HCT116 (cell line): ENCODE data around the gene EXOSC1. TPM values are rescaled to one million over a fixed set of nuclear protein-coding genes. Genes with fewer than 3 reads are reported as not detected.

Experiments used
- ATAC-seq: fragments of 200-7000 bp; cut with Tn5 transposase; 2 replicates; pipeline ENCODE4 v1.9.1; 2020; ENCODE audit warnings: mild to moderate bottlenecking, moderate library complexity
- BruUV-seq: library from RNA; stranded (reverse); fragments of 400-500 nt; replicated peaks from 2 replicates; lab custom pipeline; 2021; lab: Mats Ljungman, UMichigan
- CTCF ChIA-PET: fragments of 300-600 bp; sonication (Branson Sonifier 250); formaldehyde crosslinking; loops from one replicate; lab custom pipeline; 2021; ENCODE audit warnings: antibody characterized with exemption; lab: Charles Lee
- POLR2A ChIA-PET: fragments of 300-600, 350-600 bp; sonication (Branson Sonifier 250); formaldehyde crosslinking; loops from one replicate; lab custom pipeline; 2021; ENCODE audit warnings: antibody characterized with exemption; lab: Charles Lee
- RAD21 ChIA-PET, 2 experiments: fragments of 300-600 bp; sonication (Branson Sonifier 250); formaldehyde crosslinking; loops; one replicate each; lab custom pipeline; 2023; ENCODE audit warnings: low total read pairs in 2 of 2; ENCODE audit not compliant: uncharacterized antibody in 2 of 2, unreplicated experiment in 2 of 2, low non-redundant PET in 1 of 2; lab: Charles Lee
- DNase-seq: peaks from one replicate; pipeline ENCODE4 v3.0.0-alpha.2; 2010; ENCODE audit warnings: low read depth, low spot score
- H2AFZ ChIP-seq: fragments of 200-600 bp; shearing (Covaris generic), sonication (generic); 2 replicates; pipeline ENCODE4 v1.6.1; 2017; ENCODE audit warnings: low read depth, mixed run types, mixed read lengths, antibody characterized with exemption, low read length; ENCODE audit not compliant: poor library complexity, severe bottlenecking
- H3K27ac ChIP-seq: 2 replicates; pipeline ENCODE4 v1.5.1; 2012; ENCODE audit warnings: low read depth, low read length
- H3K27me3 ChIP-seq: fragments of 200-600 bp; sonication (generic); 2 replicates; pipeline ENCODE4 v1.6.1; 2016; ENCODE audit warnings: mixed run types, low read length, mixed read lengths; ENCODE audit not compliant: insufficient read depth
- H3K36me3 ChIP-seq, 2 experiments: fragments of 200-500 bp in 1 of 2; fragments of 200-600 bp in 1 of 2; sonication (Bioruptor generic) in 1 of 2; sonication (generic) in 1 of 2; 2 replicates each; pipeline versions ENCODE4 v1.5.1 to v1.6.1; 2014 to 2016; ENCODE audit warnings: low read length in 2 of 2, inconsistent platforms in 1 of 2, mixed read lengths in 1 of 2, mixed run types in 1 of 2; ENCODE audit not compliant: insufficient read depth in 2 of 2, control insufficient read depth in 1 of 2
- H3K4me1 ChIP-seq, 2 experiments: fragments of 200-600 bp in 1 of 2; sonication (generic) in 1 of 2; 2 replicates each; pipeline versions ENCODE4 v1.5.1 to v1.6.1; 2012 to 2017; ENCODE audit warnings: low read length in 2 of 2, inconsistent platforms in 1 of 2, mild to moderate bottlenecking in 1 of 2, mixed read lengths in 1 of 2, mixed run types in 1 of 2, moderate library complexity in 1 of 2; ENCODE audit not compliant: insufficient read depth in 2 of 2, control insufficient read depth in 1 of 2
- H3K4me2 ChIP-seq: fragments of 200-600 bp; sonication (generic); 2 replicates; pipeline ENCODE4 v1.6.1; 2017; ENCODE audit warnings: mixed run types, low read length, mixed read lengths
- H3K4me3 ChIP-seq, 2 experiments: fragments of 200-600 bp in 1 of 2; sonication (generic) in 1 of 2; replicated peaks in 1 of 2; 2 replicates each; pipeline ENCODE4 v1.5.1; 2011 to 2016; ENCODE audit warnings: low read length in 2 of 2, control low read depth in 1 of 2, low read depth in 1 of 2, mild to moderate bottlenecking in 1 of 2, mixed read lengths in 1 of 2, mixed run types in 1 of 2
- H3K79me2 ChIP-seq: fragments of 200-600 bp; sonication (generic); 2 replicates; pipeline ENCODE4 v1.6.1; 2017; ENCODE audit warnings: mild to moderate bottlenecking, mixed run types, low read length, moderate library complexity, mixed read lengths; ENCODE audit not compliant: insufficient read depth
- H3K9ac ChIP-seq: fragments of 200-600 bp; sonication (generic); 2 replicates; pipeline ENCODE4 v1.6.1; 2016; ENCODE audit warnings: low read length, mixed read lengths
- H3K9me2 ChIP-seq: fragments of 200-600 bp; sonication (generic), shearing (Covaris generic); 2 replicates; pipeline ENCODE4 v1.6.1; 2017; ENCODE audit warnings: mixed run types, mild to moderate bottlenecking, moderate library complexity; ENCODE audit not compliant: insufficient read depth
- H3K9me3 ChIP-seq, 2 experiments: fragments of 200-500 bp in 1 of 2; fragments of 200-600 bp in 1 of 2; sonication (Bioruptor generic) in 1 of 2; sonication (generic) in 1 of 2; 2 replicates each; pipeline ENCODE4 v1.6.1; 2014 to 2017; ENCODE audit warnings: low read length in 2 of 2, mixed read lengths in 2 of 2, inconsistent platforms in 1 of 2, low read depth in 1 of 2, mild to moderate bottlenecking in 1 of 2, mixed run types in 1 of 2, moderate library complexity in 1 of 2; ENCODE audit not compliant: control insufficient read depth in 1 of 2, insufficient read depth in 1 of 2
- H4K20me1 ChIP-seq: fragments of 200-600 bp; sonication (generic), shearing (Covaris generic); 2 replicates; pipeline ENCODE4 v1.6.1; 2017; ENCODE audit warnings: mixed run types, mild to moderate bottlenecking, moderate library complexity; ENCODE audit not compliant: insufficient read depth
- CEBPB ChIP-seq: IDR thresholded peaks from 2 replicates; pipeline ENCODE4 v1.6.1; 2012; ENCODE audit warnings: low read depth
- ELF1 ChIP-seq: IDR thresholded peaks from 2 replicates; pipeline ENCODE4 v1.6.1; 2012; ENCODE audit warnings: low read depth, borderline replicate concordance
- EZH2 ChIP-seq: fragments of 200-600 bp; sonication (generic); IDR thresholded peaks from 2 replicates; pipeline ENCODE4 v1.6.1; 2017; ENCODE audit warnings: antibody characterized with exemption, mixed run types
- EZH2phosphoT487 ChIP-seq: fragments of 200-600 bp; IDR thresholded peaks from 2 replicates; pipeline ENCODE4 v1.6.1; 2018; ENCODE audit warnings: antibody characterized with exemption, borderline replicate concordance
- JUND ChIP-seq: IDR thresholded peaks from 2 replicates; pipeline ENCODE4 v1.6.1; 2012
- POLR2AphosphoS5 ChIP-seq: IDR thresholded peaks from 2 replicates; pipeline ENCODE4 v1.6.1; 2011; ENCODE audit warnings: mild to moderate bottlenecking, low read depth, low read length, moderate library complexity
- RAD21 ChIP-seq: IDR thresholded peaks from 2 replicates; pipeline ENCODE4 v1.6.1; 2012; ENCODE audit warnings: low read depth, mild to moderate bottlenecking
- intact Hi-C: fragments of 100-400 bp; cut with micrococcal nuclease; formaldehyde crosslinking; loops from 2 replicates; pipeline ENCODE4 v1.10.0; 2022
- total RNA-seq: library from RNA; stranded (reverse); gene quantifications from one replicate; pipeline ENCODE4 v1.2.1, GENCODE V29; 2021; ENCODE audit not compliant: unreplicated experiment
- TF ChIP-seq, protein P1 (sequence below): IDR thresholded peaks from 2 replicates; pipeline ENCODE4 v1.6.1; 2012

The EXOSC1 gene
- total RNA-seq, 1 experiment from 2014 or later: 38.9 TPM

DNA sequence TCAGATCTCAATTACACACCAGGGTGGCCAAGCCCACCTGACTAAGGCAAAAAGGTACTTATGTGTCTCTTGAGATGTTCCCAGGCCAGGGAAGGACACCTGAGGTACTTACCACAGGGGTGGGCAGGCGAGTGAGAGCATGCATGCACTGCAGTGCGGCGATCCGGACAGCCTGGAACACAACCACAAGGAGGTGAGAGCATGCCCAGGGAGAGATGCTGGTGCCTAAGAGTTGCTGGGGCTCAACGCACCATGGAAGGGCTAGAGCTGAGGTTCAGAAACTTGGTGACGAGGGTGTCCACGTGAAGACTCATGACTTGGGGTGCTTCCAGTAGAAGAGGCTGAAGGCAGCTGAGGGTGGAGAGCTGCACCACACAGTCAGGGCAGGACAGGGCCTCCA is 13.3 kb upstream of the EXOSC1 start:
- Histone ChIP-seq H3K9ac (no peak overlapping the region), H3K4me1 (peaks cover 4 to 8% of the 10 kb centered on the region in 2 experiments; a peak in 3 of 4 replicates), H3K27me3 (no peaks in the 10 kb centered on the region), H3K4me3 (no peak overlapping the region), H4K20me1 (peaks cover 2% of the 10 kb centered on the region; the same call in 1 of the 2 replicates), H3K9me2 (no peaks in the 10 kb centered on the region), H3K9me3 (no peaks in the 10 kb centered on the region), H3K4me2 (no peak overlapping the region), H3K27ac (no peak overlapping the region), H3K36me3 (peaks cover 59 to 85% of the 10 kb centered on the region in 2 experiments), H3K79me2 (0 out of 2 replicates have a peak, but pooled peaks cover 3% of the 10 kb centered on the region), H2AFZ (no peak overlapping the region)
- CTCF ChIA-PET: no interaction called here
- POLR2A ChIA-PET: no interaction called here
- intact Hi-C loops: no loop called here
- TF ChIP-seq POLR2AphosphoS5: no peak
- RAD21 ChIA-PET: no interaction called here
- BruUV-seq: no TSS peak
- no peak for DNase-seq
- no peak for ATAC-seq

DNA sequence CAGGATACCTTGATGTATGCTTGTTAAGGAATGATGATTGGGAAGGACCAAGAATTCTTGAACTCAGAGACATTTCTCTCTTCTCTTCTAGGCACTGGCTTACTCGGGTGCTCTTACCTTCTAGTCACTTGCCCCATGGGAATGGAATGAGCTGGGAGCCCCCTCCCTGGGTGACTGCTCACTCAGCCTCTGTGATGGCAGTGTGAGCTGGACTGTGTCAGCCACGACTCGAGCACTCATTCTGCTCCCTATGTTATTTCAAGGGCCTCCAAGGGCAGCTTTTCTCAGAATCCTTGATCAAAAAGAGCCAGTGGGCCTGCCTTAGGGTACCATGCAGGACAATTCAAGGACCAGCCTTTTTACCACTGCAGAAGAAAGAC is 10.9 kb upstream of the EXOSC1 start:
- no peaks in the 10 kb centered on the region for H3K79me2 ChIP-seq
- BruUV-seq: no TSS peak
- peaks cover 51 to 62% of the 10 kb centered on the region in 2 experiments for H3K36me3 ChIP-seq
- no peak overlapping the region for H3K4me3 ChIP-seq
- intact Hi-C loops: no loop called here
- H4K20me1 ChIP-seq: no peaks in the 10 kb centered on the region
- no peak overlapping the region for H3K4me2 ChIP-seq
- no peak for ATAC-seq
- DNase-seq: no peak
- TF ChIP-seq RAD21: no peak
- TF ChIP-seq EZH2: no peak
- TF ChIP-seq JUND: no peak
- TF ChIP-seq CEBPB: no peak
- TF ChIP-seq, protein P1, sequence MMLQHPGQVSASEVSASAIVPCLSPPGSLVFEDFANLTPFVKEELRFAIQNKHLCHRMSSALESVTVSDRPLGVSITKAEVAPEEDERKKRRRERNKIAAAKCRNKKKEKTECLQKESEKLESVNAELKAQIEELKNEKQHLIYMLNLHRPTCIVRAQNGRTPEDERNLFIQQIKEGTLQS: no peak
- no peak for TF ChIP-seq EZH2phosphoT487
- no peak for TF ChIP-seq ELF1
- no peaks in the 10 kb centered on the region for H3K4me1 ChIP-seq
- H3K9me2 ChIP-seq: no peaks in the 10 kb centered on the region
- ChIA-PET CTCF (interaction anchor here (1.9 kb wide), 1 partner anchor 11 kb away, joined by 5 read pairs; no protein-coding TSS in a partner anchor), RAD21 (no interaction called here), POLR2A (no interaction called here)
- no peak overlapping the region for H3K9ac ChIP-seq
- no peak overlapping the region for H3K27ac ChIP-seq
- no peak overlapping the region for H2AFZ ChIP-seq
- H3K27me3 ChIP-seq: no peaks in the 10 kb centered on the region
- H3K9me3 ChIP-seq: no peaks in the 10 kb centered on the region
